Occipital lobe (tissue), 2 donors: ENCODE data around the gene RNASEH2B. TPM values are rescaled to one million over a fixed set of nuclear protein-coding genes. Genes with fewer than 3 reads are reported as not detected.

Experiments used
- DNase-seq: peaks from one replicate; lab custom pipeline; 2025; lab: John Stamatoyannopoulos, UW
- total RNA-seq: library from RNA; depleted of rRNA; stranded (reverse); fragments of >200 nt; gene quantifications from one replicate; pipeline ENCODE4 v1.2.3, GENCODE V29; 2014

Gene RNASEH2B
- 272 TPM for total RNA-seq

DNA sequence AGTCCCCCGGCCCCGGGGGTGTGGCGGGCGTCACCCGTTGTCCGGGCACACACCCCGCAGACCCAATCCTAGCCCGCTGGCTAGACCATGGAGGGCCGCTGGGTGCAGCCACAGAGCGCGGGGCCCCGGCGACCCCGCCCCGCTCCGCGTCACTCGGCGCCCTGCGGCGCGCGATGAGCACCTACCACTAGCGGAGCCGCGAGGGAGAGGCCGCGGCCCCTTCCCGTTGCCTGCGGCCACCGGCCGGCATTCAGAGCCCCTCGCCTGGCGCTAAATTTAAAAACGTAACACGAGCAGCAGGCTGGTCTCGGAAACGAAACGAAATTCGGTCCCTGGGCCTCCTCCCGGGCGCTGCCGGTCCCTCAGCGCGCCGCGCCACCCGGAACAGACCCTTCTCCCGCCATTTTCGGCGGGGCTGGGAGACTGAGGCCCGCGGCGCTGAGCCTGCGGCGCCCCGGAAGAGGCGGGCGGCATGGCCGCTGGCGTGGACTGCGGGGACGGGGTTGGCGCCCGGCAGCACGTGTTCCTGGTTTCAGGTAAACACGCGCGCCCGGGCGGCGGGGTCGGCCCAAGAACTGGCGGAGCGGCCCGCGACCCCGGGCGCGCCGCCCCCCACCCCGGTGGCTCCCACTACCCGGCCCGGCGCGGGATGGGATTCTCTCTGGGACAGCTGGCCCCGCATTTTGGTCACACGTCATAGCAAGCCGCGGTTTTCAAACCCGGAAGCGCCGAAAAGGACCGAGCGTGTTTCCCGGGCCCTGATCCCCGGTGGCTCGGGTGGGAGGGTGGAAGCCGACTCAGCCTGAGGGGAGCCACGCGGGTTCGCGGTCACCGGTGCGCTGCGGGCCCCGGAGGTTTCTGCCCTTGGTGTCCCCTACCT lies at the start of gene RNASEH2B:
Gene RNASEH2B (plus strand): TSS at position 187 of the 880 bp plus-strand sequence. CDS start 286 bp downstream, at position 473.
- peak; percentile 72 for DNase-seq

- DNase-seq: no peak
These were observed 45.1 kb upstream of the RNASEH2B start for GRCh38 chr13:50864492-50864891.

DNA sequence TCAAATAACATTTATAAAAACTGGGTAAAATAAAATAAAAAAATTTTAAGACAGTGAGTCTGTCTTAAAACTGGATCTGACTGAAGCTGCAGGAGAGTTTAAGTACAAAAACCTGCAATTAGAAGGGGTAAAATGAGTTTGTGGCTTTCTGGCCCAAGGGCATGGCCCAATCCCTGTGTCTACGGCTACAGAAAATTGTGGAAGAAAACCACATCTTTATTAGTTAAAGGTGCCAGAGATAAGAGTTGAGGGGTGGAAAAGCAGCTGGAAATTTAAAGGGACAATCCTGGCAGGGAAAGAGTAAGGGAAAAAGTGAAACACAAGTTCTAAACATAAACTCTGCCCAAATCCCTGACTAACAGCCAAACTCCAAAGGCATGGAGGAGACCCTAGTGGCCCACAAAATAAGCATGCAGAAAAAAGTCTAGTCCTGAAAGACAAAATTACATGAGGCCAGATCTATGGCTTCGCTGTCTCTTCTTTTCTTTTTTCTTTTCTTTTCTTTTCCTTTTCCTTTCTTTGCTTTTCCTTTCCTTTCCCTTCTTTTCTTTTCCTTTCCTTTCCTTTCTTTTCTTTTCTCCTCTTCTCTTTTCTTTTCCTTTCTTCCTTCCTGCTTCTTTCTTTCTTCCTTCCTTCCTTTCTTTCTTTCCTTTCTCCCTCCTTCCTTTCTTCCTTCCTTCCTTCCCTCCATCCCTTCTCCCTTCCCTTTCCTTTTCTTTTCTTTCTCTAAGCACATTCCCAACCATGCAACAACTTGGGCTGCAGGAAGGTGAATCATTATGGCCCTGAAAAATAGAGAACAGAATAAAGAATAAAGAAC lies 42.6 kb upstream of the RNASEH2B start:
- DNase-seq: no peak

- DNase-seq: no peak
These were observed 42.0 kb upstream of the RNASEH2B start for GRCh38 chr13:50867637-50867945.

DNA sequence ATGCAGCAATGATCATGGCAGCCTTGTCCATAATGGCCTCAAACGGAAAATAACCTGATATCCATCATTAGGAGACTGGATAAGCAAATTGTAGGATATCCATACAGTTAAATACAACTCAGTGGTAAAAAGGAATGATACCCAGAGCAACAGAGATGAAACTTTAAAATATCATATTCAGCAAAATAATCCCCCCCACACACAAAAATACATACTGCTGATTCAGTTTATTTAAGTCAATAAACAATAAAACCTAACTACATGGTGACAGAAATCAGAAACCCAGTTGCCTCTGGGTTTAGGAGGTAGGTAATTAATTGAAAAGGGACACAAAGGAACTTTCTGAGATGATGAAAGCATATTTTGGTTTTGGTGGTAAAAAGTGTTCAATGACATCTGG lies 38.2 kb upstream of the RNASEH2B start:
- DNase-seq: no peak

- DNase-seq: no peak
These were observed 36.1 kb upstream of the RNASEH2B start for GRCh38 chr13:50873467-50873866.

- no peak for DNase-seq
These were observed 35.6 kb upstream of the RNASEH2B start for GRCh38 chr13:50873991-50874390.

GRCh38 chr13:50882816-50883435 lies 26.7 kb upstream of the RNASEH2B start:
- no peak for DNase-seq

GRCh38 chr13:50883728-50884127 lies 25.9 kb upstream of the RNASEH2B start:
- no peak for DNase-seq

- DNase-seq: no peak
These were observed 25.3 kb upstream of the RNASEH2B start for GRCh38 chr13:50884265-50884664.

GRCh38 chr13:50887151-50887550 lies 22.4 kb upstream of the RNASEH2B start:
- no peak for DNase-seq

DNA sequence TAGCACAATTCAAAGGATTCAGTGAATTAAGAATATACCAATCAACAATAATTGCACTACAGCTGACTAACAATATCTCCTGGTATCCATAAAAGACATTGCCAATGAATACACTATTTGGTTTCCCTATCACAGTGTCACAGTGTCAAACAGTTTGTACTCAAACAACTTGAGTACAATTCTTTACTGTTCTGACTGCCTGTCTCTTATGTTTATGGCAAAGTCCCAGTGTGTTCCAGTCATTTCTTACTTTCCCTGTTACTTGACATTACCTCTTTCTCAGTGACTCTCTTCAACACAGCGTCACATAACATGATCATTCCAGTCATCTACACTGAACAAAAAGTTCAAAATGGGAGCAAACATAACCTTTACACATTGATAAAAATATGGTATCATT lies 21.2 kb upstream of the RNASEH2B start:
- no peak for DNase-seq

- DNase-seq: no peak
These were observed 20.3 kb upstream of the RNASEH2B start for GRCh38 chr13:50889317-50889716.

GRCh38 chr13:50891206-50891605 lies 18.4 kb upstream of the RNASEH2B start:
- no peak for DNase-seq

DNA sequence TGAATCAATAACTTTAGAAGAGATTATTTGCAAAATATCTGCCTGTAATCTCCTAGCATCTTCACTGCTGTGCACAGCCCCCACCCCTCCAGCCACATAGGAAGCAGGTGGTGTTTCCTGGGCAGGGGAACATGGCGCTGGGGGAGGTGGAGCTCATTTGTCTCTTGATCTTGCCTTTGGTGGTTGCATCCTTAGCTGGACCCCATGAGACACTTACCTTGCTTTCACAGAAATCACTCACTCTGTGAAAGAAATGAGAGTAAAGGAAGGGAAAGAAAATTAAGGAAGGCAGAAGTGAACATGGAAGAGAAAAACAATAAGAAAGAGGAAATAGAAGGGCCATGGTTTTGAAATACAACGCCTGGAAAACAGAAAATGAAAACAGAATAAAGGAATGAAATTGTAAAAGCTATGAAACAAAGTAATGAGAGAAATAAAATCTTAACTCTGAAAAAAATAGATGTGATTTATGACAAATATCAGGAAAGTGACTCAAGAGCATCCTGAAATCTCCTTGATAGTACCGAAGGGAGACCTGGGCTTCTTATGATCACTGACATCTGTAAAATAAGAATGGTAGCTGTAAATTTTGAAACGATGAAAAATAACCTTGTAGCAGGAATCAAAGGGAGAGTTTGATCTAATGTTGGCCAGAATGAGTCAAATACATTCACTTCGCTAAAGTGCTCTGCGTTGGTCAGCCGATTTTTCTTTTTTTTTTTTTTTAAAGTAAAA lies 17.2 kb upstream of the RNASEH2B start:
- no peak for DNase-seq

GRCh38 chr13:50893211-50893852 lies 16.3 kb upstream of the RNASEH2B start:
- no peak for DNase-seq

- no peak for DNase-seq
These were observed 15.6 kb upstream of the RNASEH2B start for GRCh38 chr13:50894012-50894411.

GRCh38 chr13:50894504-50894903 lies 15.1 kb upstream of the RNASEH2B start:
- no peak for DNase-seq

DNA sequence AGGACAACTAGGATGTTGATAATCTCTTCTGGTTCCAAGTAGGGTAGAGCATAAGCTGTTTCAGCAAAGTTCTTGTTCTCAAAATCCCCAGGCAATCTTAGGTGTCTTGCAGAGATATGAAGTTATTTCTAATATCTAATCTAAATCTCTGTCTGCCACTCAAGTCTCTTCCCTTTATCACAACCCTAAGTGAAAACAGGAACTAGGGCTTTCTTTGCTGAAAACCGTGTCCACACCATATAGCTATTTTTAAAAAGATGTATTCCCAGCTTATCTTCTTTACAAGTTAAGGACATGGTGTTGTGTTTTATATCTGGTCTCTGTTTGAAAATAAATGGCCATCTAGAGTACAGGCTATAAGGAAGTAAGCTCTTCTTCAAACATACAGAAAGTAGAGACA lies 11.3 kb upstream of the RNASEH2B start:
- no peak for DNase-seq

GRCh38 chr13:50901701-50902100 lies 7.9 kb upstream of the RNASEH2B start:
- DNase-seq: no peak

DNA sequence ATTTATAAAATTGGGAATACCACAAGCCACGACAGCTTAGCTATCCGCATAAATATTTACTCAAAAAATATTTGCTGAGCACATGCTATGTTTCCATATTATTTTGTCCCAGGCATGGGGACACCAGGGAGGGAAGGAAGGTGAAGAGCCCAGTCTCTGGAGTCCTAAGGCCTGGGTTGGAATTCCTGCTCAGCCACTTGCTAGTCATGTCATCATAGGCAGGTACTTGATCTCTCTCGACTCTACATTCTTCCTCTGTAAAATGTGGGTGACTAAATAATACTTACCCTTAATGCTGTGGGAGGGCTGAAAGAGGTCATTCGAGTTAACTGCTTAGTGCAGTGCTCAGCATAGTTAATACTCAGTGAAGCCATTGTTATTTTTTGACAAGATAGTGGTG lies 4.3 kb upstream of the RNASEH2B start:
- DNase-seq: no peak
